Cardiac fibroblast (primary cell): Measurements from ENCODE around the gene LHFPL2.
"Not testable (repeated sequence)": the region's sequence is repeated elsewhere in the genome, so short reads cannot be mapped to it uniquely, and the experiment has no call there.

Experiments
- DNase-seq, 2 donors: peaks; one replicate each; pipeline versions ENCODE4 v3.0.0 to v3.0.0-alpha.2; 2010; ENCODE audit warnings: low read depth in 2 of 2
- H3K4me3 ChIP-seq, 2 donors: replicated peaks in 1 of 2; 1 replicate in 1 of 2; 2 replicates in 1 of 2; pipeline ENCODE4 v1.5.1; 2011; ENCODE audit warnings: low read depth in 2 of 2, low read length in 2 of 2, mild to moderate bottlenecking in 2 of 2, moderate library complexity in 1 of 2
- TF ChIP-seq, protein P1 (sequence below): IDR thresholded peaks from one replicate; pipeline ENCODE4 v1.5.1; 2011; ENCODE audit warnings: low read depth, mild to moderate bottlenecking, low read length, inconsistent platforms

LHFPL2 gene

GRCh38 chr5:78689540-78690252 lies 41.1 kb upstream of the LHFPL2 start:
- H3K4me3 ChIP-seq: no peak overlapping the region
- no peak for DNase-seq
- TF ChIP-seq, protein P1, sequence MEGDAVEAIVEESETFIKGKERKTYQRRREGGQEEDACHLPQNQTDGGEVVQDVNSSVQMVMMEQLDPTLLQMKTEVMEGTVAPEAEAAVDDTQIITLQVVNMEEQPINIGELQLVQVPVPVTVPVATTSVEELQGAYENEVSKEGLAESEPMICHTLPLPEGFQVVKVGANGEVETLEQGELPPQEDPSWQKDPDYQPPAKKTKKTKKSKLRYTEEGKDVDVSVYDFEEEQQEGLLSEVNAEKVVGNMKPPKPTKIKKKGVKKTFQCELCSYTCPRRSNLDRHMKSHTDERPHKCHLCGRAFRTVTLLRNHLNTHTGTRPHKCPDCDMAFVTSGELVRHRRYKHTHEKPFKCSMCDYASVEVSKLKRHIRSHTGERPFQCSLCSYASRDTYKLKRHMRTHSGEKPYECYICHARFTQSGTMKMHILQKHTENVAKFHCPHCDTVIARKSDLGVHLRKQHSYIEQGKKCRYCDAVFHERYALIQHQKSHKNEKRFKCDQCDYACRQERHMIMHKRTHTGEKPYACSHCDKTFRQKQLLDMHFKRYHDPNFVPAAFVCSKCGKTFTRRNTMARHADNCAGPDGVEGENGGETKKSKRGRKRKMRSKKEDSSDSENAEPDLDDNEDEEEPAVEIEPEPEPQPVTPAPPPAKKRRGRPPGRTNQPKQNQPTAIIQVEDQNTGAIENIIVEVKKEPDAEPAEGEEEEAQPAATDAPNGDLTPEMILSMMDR: no peak

DNA sequence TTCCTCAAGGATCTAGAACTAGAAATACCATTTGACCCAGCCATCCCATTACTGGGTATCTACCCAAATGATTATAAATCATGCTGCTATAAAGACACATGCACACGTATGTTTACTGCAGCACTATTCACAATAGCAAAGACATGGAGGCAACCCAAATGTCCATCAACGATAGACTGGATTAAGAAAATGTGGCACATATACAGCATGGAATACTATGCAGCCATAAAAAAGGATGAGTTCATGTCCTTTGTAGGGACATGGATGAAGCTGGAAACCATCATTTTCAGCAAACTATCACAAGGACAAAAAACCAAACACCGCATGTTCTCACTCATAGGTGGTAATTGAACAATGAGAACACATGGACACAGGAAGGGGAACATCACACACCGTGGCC lies 38.9 kb upstream of the LHFPL2 start:
- H3K4me3 ChIP-seq, DNase-seq: not testable (repeated sequence)

DNA sequence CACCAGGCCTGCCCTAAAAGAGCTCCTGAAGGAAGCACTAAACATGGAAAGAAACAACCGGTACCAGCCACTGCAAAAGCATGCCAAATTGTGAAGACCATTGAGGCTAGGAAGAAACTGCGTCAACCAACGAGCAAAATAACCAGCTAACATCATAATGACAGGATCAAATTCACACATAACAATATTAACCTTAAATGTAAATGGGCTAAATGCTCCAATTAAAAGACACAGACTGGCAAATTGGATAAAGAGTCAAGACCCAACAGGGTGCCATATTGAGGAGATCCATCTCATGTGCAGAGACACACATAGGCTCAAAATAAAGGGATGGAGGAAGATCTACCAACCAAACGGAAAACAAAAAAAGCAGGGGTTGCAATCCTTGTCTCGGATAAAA lies 35.3 kb upstream of the LHFPL2 start:
- H3K4me3 ChIP-seq, DNase-seq: not testable (repeated sequence)

DNA sequence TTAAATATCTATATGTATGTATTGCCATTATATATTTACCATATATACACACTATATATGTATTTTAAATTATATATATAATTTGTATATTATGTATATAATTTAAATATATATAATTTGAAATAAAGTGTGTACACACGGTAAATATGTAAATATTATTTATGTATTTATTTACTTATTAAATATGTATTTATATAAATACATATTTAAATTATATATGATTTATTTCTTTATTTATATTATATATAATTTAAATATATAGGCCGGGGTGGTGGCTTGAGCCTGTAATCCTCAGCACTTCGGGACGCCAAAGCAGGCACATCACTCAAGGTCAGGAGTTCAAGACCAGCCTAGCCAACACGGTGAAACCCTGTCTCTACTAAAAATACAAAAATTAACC lies 31.3 kb upstream of the LHFPL2 start:
- no peak for DNase-seq
- TF ChIP-seq, protein P1: no peak
- no peak overlapping the region for H3K4me3 ChIP-seq

GRCh38 chr5:78677777-78678668 lies 29.5 kb upstream of the LHFPL2 start:
- peak; percentile 97 to 98 for DNase-seq
- TF ChIP-seq, protein P1: peak; percentile 10
- no peak overlapping the region for H3K4me3 ChIP-seq

- TF ChIP-seq, protein P1: no peak
- DNase-seq: no peak
- no peak overlapping the region for H3K4me3 ChIP-seq
Observed at GRCh38 chr5:78675956-78676730, 27.6 kb upstream of the LHFPL2 start.

DNA sequence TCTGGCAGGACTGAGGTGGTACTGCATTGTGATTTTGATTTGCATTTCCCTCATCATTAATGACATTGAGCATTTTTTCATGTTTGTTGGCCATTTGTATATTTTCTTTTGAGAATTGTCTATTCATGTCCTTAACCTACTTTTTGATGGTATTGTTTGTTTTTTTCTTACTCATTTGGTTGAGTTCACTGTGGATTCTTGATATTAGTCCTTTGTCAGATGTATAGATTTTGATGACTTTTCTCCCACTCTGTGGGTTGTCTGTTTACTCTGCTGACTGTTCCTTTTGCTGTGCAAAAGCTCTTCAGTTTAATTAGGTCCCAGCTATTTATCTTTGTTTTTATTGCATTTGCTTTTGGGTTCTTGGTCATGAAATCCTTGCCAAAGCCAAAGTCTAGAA lies 25.3 kb upstream of the LHFPL2 start:
- DNase-seq: not testable (repeated sequence)

DNA sequence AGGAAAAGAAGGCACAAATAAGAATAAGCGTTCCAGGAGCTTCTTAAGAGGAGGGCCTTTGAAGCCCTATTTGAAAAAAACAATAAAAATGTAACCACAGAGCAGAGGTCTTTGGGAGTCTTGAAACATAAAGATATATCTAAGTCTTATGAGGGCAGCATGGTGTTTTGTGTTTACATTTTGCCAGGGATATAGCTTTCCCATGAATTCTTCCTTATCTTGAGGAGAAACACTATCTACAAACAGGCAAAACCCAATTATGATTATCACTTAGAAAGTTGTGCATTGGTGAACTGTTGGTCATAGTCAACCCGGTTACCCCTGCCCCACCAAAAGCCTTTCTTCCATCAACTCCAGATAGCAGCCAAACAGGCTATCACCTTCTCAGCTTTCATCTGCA lies 23.6 kb upstream of the LHFPL2 start:
- TF ChIP-seq, protein P1: no peak
- no peak for DNase-seq
- H3K4me3 ChIP-seq: no peak overlapping the region

More for the DNA sequence above, 25.3 kb upstream of the LHFPL2 start:
- H3K4me3 ChIP-seq: not testable (repeated sequence)
